Activated T-helper 1 cell treated with anti-CD3 and anti-CD28 coated beads, Interleukin-12 subunit alpha, Interleukin-12 subunit beta, Interleukin-2, Interleukin-4 antibody, amounts not matched to agents 30 ng/mL and 10 ng/mL and 1 ng/mL, durations not matched to agents 14 hours and 24 hours and 36 hours (primary cell): ENCODE measurements around the gene LARGE1. TPM values are rescaled to one million over a fixed set of nuclear protein-coding genes. Genes with fewer than 3 reads are reported as not detected.

Experiments used
- DNase-seq: peaks from one replicate; pipeline ENCODE4 v3.0.0; 2021; ENCODE audit warnings: low spot score
- H3K27ac Mint-ChIP-seq: one replicate; pipeline ENCODE4 v1.8.0; 2021; ENCODE audit warnings: mild to moderate bottlenecking, mixed read lengths
- H3K27me3 Mint-ChIP-seq: one replicate; pipeline ENCODE4 v1.8.0; 2022; ENCODE audit warnings: mild to moderate bottlenecking, moderate library complexity, mixed read lengths; ENCODE audit not compliant: insufficient read depth
- H3K36me3 Mint-ChIP-seq: one replicate; pipeline ENCODE4 v1.8.0; 2021; ENCODE audit warnings: low read depth, mixed read lengths
- H3K4me1 Mint-ChIP-seq: one replicate; pipeline ENCODE4 v1.8.0; 2021; ENCODE audit warnings: low read depth, mixed read lengths
- H3K4me3 Mint-ChIP-seq: one replicate; pipeline ENCODE4 v1.8.0; 2021; ENCODE audit warnings: mild to moderate bottlenecking, moderate library complexity, mixed read lengths
- H3K9me3 Mint-ChIP-seq: one replicate; pipeline ENCODE4 v1.8.0; 2021; ENCODE audit warnings: mixed read lengths
- intact Hi-C: fragments of 100-400 bp; cut with micrococcal nuclease; formaldehyde crosslinking; loops from one replicate; pipeline ENCODE4 v1.15.1; 2024
- total RNA-seq: library from RNA; stranded (reverse); gene quantifications from 2 replicates; pipeline ENCODE4 v1.2.3, GENCODE V29; 2022

Gene LARGE1
- total RNA-seq, 1 donor from 2014 or later, result 0.10 TPM

- H3K27me3 Mint-ChIP-seq, result no peaks in the 10 kb centered on the region
- DNase-seq, result no peak
- peaks cover 10% of the 10 kb centered on the region for H3K9me3 Mint-ChIP-seq
- no peak overlapping the region for H3K4me3 Mint-ChIP-seq
- intact Hi-C loops, result no loop called here
- H3K27ac Mint-ChIP-seq, result no peak overlapping the region
- no peaks in the 10 kb centered on the region for H3K36me3 Mint-ChIP-seq
- no peaks in the 10 kb centered on the region for H3K4me1 Mint-ChIP-seq
These were observed 401.9 kb downstream of the LARGE1 start for GRCh38 chr22:33518405-33518804.

GRCh38 chr22:33515795-33516194 is 404.5 kb downstream of the LARGE1 start:
- H3K27me3 Mint-ChIP-seq, result no peaks in the 10 kb centered on the region
- no peak for DNase-seq
- no peak overlapping the region for H3K4me3 Mint-ChIP-seq
- H3K4me1 Mint-ChIP-seq, result no peaks in the 10 kb centered on the region
- intact Hi-C loops, result no loop called here
- no peaks in the 10 kb centered on the region for H3K36me3 Mint-ChIP-seq
- H3K9me3 Mint-ChIP-seq, result no peaks in the 10 kb centered on the region
- H3K27ac Mint-ChIP-seq, result no peak overlapping the region

- Mint-ChIP-seq H3K4me1 (no peaks in the 10 kb centered on the region), H3K4me3 (no peak overlapping the region), H3K27ac (no peak overlapping the region), H3K27me3 (no peaks in the 10 kb centered on the region), H3K36me3 (no peaks in the 10 kb centered on the region), H3K9me3 (no peaks in the 10 kb centered on the region)
- no peak for DNase-seq
- intact Hi-C loops, result no loop called here
These were observed 406.6 kb downstream of the LARGE1 start for GRCh38 chr22:33513388-33514338.

GRCh38 chr22:33512908-33513307 is 407.4 kb downstream of the LARGE1 start:
- Mint-ChIP-seq H3K36me3 (no peaks in the 10 kb centered on the region), H3K9me3 (no peaks in the 10 kb centered on the region), H3K4me1 (no peaks in the 10 kb centered on the region), H3K27ac (no peak overlapping the region), H3K4me3 (no peak overlapping the region), H3K27me3 (no peaks in the 10 kb centered on the region)
- no peak for DNase-seq
- intact Hi-C loops, result no loop called here

GRCh38 chr22:33510429-33510904 is 409.8 kb downstream of the LARGE1 start:
- no peak overlapping the region for H3K27ac Mint-ChIP-seq
- no peak for DNase-seq
- H3K27me3 Mint-ChIP-seq, result no peaks in the 10 kb centered on the region
- H3K4me3 Mint-ChIP-seq, result no peak overlapping the region
- no peaks in the 10 kb centered on the region for H3K36me3 Mint-ChIP-seq
- H3K9me3 Mint-ChIP-seq, result no peaks in the 10 kb centered on the region
- intact Hi-C loops, result no loop called here
- H3K4me1 Mint-ChIP-seq, result no peaks in the 10 kb centered on the region

GRCh38 chr22:33504941-33505625 is 415.2 kb downstream of the LARGE1 start:
- Mint-ChIP-seq H3K36me3 (no peaks in the 10 kb centered on the region), H3K27me3 (no peaks in the 10 kb centered on the region), H3K4me1 (no peaks in the 10 kb centered on the region), H3K27ac (no peak overlapping the region), H3K9me3 (no peaks in the 10 kb centered on the region), H3K4me3 (no peak overlapping the region)
- no peak for DNase-seq
- intact Hi-C loops, result no loop called here

GRCh38 chr22:33496112-33496511 is 424.2 kb downstream of the LARGE1 start:
- Mint-ChIP-seq H3K9me3 (peaks cover 4% of the 10 kb centered on the region), H3K36me3 (no peaks in the 10 kb centered on the region), H3K4me3 (no peak overlapping the region), H3K4me1 (no peaks in the 10 kb centered on the region), H3K27me3 (no peaks in the 10 kb centered on the region), H3K27ac (no peak overlapping the region)
- no peak for DNase-seq
- intact Hi-C loops, result no loop called here

- Mint-ChIP-seq H3K36me3 (no peaks in the 10 kb centered on the region), H3K4me3 (no peak overlapping the region), H3K27ac (no peak overlapping the region), H3K9me3 (peaks cover 7% of the 10 kb centered on the region), H3K4me1 (no peaks in the 10 kb centered on the region), H3K27me3 (peaks cover 1% of the 10 kb centered on the region)
- no peak for DNase-seq
- intact Hi-C loops, result no loop called here
These were observed 426.6 kb downstream of the LARGE1 start for GRCh38 chr22:33493476-33494205.

GRCh38 chr22:33492210-33492651 is 428.0 kb downstream of the LARGE1 start:
- peak overlapping the region; percentile 23 for H3K4me3 Mint-ChIP-seq
- H3K36me3 Mint-ChIP-seq, result no peaks in the 10 kb centered on the region
- peaks cover 3% of the 10 kb centered on the region for H3K27me3 Mint-ChIP-seq
- no peak for DNase-seq
- H3K4me1 Mint-ChIP-seq, result no peaks in the 10 kb centered on the region
- H3K27ac Mint-ChIP-seq, result no peak overlapping the region
- peaks cover 7% of the 10 kb centered on the region for H3K9me3 Mint-ChIP-seq
- intact Hi-C loops, result no loop called here

GRCh38 chr22:33487041-33487716 is 433.1 kb downstream of the LARGE1 start:
- no peak for DNase-seq
- peaks cover 3% of the 10 kb centered on the region for H3K9me3 Mint-ChIP-seq
- no peaks in the 10 kb centered on the region for H3K4me1 Mint-ChIP-seq
- H3K27ac Mint-ChIP-seq, result no peak overlapping the region
- peaks cover 3% of the 10 kb centered on the region for H3K27me3 Mint-ChIP-seq
- intact Hi-C loops, result no loop called here
- H3K36me3 Mint-ChIP-seq, result no peaks in the 10 kb centered on the region
- H3K4me3 Mint-ChIP-seq, result no peak overlapping the region

GRCh38 chr22:33481550-33481949 is 438.7 kb downstream of the LARGE1 start:
- DNase-seq, result no peak
- Mint-ChIP-seq H3K27me3 (no peaks in the 10 kb centered on the region), H3K27ac (no peak overlapping the region), H3K4me1 (no peaks in the 10 kb centered on the region), H3K9me3 (no peaks in the 10 kb centered on the region), H3K4me3 (no peak overlapping the region), H3K36me3 (no peaks in the 10 kb centered on the region)
- intact Hi-C loops, result no loop called here
